AG09309 (cell line): Measurements from ENCODE around the gene HACE1.

Source experiments
- DNase-seq: peaks from one replicate; pipeline ENCODE4 v3.0.0-alpha.2; 2010; ENCODE audit warnings: low read depth
- H3K4me3 ChIP-seq: 2 replicates; pipeline ENCODE4 v1.5.1; 2011; ENCODE audit warnings: mild to moderate bottlenecking, low read depth, low read length, moderate library complexity; ENCODE audit not compliant: control insufficient read depth
- TF ChIP-seq, protein P1 (sequence below): IDR thresholded peaks from 2 replicates; pipeline ENCODE4 v1.5.1; 2011; ENCODE audit warnings: mild to moderate bottlenecking, low read depth, low read length, inconsistent platforms; ENCODE audit not compliant: insufficient read depth, control insufficient read depth; ENCODE audit errors: missing control alignments

Gene HACE1

DNA sequence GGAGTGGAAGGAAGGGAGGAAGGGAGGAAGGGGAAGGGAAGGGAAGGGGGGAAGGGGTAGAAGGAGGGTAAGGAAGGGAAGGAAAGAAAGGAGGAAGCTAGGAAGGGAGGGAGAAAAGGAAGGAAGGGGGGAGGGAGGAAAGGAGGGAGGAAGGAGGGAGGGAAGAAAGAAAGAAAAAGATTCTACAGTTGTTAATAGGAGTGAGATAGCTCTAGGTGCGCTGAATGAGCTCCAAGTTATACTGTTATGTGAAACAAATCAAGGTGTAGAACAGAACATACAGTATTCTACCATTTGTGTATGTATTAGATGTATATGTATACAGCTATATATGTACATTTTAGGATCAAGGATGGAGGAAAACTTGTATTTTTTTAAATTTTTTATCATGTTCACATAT, 167.7 kb downstream of the HACE1 start:
- no peak overlapping the region for H3K4me3 ChIP-seq
- no peak for DNase-seq
- TF ChIP-seq, protein P1, sequence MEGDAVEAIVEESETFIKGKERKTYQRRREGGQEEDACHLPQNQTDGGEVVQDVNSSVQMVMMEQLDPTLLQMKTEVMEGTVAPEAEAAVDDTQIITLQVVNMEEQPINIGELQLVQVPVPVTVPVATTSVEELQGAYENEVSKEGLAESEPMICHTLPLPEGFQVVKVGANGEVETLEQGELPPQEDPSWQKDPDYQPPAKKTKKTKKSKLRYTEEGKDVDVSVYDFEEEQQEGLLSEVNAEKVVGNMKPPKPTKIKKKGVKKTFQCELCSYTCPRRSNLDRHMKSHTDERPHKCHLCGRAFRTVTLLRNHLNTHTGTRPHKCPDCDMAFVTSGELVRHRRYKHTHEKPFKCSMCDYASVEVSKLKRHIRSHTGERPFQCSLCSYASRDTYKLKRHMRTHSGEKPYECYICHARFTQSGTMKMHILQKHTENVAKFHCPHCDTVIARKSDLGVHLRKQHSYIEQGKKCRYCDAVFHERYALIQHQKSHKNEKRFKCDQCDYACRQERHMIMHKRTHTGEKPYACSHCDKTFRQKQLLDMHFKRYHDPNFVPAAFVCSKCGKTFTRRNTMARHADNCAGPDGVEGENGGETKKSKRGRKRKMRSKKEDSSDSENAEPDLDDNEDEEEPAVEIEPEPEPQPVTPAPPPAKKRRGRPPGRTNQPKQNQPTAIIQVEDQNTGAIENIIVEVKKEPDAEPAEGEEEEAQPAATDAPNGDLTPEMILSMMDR: no peak

DNA sequence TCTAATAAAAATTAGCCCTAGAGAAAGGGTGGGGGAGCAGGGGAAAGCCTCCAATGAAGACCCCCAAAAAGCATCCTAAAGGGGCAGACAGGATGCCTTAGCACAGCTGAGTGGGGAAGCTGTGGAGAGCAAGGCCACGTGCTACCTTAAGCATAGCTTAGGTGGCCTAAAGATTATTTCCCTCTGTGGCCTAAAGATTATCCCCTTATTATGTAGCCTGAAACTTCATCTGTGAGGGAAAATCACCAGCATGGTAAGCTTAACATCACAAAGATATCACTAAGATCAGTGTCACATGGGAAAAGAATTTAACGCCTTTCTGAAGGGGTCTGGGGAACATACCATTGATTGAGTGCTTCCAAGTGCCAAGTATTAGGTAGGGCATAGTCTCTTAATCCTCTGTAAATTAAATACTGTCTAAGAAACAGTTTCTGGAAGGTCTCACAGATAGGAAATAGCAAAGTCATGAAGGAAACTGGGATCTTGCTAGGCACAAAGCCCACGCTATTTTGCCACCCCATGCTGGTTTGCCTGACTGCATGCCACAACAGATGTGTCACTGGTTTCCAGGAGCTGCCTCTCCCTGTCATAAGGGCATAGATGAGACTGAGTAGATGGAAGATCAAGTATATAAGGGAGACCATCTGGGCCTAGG, 170.0 kb downstream of the HACE1 start:
- TF ChIP-seq, protein P1: no peak
- H3K4me3 ChIP-seq: no peak overlapping the region
- no peak for DNase-seq

DNA sequence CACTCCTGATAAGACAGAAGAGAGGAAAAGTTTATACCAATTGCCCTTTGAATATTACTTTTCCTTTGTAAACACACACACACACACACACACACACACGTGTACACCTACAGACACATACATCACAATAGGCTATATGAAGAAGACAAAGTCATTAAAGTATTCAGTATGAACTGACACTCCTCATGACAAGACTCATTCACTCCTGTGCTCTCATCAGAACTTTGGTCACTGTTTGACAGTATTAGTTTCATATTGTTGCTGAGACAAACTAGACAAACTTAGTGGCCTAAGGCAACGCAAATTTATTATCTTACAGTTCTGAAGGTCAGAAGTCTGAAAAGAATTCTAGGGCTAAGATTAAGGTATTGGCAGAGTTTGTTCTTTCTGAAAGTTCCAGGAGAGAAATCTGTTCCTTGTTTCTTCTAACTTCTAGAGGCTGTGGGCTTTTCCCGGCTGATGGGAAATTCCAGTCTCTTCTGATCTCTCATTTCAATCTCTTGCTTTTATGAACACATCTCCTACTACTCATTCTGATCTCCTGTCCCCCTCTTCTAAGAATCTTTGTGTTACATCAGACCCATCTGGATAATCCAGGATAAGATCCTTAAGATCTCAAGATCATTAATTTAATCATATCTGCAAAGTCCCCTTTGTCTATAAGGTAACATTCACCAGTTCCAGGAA, 171.3 kb downstream of the HACE1 start:
- no peak overlapping the region for H3K4me3 ChIP-seq
- DNase-seq: no peak
- TF ChIP-seq, protein P1: no peak

DNA sequence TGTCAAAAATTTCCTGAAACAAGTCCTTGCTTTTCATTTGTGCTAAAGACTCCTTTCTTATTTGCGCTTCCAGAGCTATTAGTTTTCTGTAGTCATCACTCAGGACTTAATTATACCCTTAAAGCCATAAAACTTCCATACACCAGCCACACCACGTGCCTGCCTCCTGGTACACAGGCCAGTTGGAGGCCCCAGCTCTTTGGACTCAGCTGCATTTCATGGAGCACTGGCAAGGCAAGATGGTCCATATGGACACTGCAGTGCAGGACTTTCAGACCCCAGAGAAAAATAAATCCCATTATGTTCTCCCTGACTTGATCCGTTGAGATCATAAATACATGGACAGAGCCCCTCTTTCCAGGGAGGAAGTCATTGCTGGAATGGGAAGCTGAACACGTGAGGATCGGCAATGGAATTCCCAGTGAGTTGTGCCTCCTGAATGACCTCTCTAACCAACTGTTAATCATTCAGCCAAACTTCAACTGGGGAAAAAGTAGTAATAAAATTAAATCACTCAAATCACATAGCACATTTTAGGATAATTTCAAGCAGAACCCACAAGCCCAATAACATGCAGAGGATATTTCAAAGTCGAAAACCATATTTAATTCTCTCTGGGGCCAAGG, 173.1 kb downstream of the HACE1 start:
- H3K4me3 ChIP-seq: no peak overlapping the region
- DNase-seq: no peak
- TF ChIP-seq, protein P1: no peak

DNA sequence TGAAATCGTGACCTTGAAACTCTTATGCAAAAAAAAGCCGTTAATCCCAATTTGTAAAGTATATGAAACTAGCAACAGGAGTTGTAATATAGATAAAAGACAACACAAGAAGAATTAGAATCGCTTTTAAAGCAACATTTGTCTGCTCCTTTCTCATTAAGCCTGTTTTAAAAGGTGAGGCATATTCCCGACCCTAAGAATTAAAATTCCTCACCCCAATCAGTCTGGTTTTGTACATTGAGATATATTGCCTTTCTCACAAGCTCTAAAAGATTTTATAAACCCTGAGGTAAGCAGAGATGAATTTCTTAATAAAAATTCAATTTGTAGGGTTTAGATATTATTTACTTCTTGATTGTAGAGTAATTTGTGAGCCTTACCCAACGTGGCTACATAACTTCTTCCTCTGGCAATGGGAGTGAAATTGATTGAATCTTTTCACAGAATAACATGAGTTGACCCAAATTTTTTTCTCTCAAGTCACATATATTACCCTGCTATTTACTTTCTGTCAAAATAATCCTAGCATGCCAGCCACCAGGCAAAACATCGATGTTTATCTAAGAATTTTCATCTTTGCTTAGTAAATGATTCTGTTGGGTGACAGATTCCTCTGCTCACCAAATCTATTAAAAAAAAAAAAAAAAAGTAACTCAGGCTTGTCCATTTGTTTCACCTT, 173.7 kb downstream of the HACE1 start:
- H3K4me3 ChIP-seq: no peak overlapping the region
- no peak for DNase-seq
- TF ChIP-seq, protein P1: no peak

DNA sequence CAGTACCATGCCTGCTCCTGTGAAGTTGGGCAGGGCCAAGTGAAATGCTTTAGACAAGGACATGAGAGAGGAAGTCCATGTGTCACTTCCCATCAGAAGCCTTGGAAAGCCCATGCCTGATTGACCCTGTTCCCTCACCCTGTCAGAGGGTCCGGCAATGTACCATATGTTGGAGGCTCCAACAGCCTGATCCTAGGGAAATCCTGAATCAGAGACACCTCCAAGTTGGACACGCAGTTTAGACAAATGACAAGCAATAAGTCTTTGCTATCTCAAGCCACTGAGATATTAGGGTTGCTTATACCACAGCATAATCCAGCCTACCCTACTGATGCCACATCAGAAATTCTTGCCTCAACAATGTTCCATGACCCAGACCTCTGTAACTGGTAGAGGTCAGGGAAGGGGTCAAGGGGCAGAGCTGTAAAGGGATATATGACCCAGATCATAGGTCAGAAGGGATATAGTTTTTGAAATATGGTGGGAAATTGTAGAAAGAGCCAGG, 174.8 kb downstream of the HACE1 start:
- no peak overlapping the region for H3K4me3 ChIP-seq
- no peak for DNase-seq
- TF ChIP-seq, protein P1: no peak
